ENCODE data around the gene ADSS2.
"Not testable (repeated sequence)": the region's sequence is repeated elsewhere in the genome, so short reads cannot be mapped to it uniquely, and the experiment has no call there.

The ADSS2 gene

DNA sequence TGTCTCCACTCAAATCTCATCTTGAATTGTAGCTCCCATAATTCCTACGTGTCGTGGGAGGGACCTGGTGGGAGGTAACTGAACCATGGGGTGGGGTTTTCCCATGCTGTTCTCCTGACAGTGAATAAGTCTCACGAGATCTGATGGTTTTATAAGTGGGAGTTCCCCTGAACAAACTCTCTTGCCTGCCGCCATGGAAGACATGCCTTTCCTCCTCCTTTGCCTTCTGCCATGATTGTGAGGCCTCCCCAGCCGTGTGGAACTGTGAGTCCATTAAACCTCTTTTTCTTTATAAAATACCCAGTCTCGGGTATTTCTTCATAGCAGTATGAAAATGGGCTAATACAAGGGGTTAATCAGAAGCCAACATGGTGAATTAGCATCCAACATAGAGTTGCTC is 86.4 kb downstream of the ADSS2 start:
- WGBS, 2 donors (ENCODE audit: extremely low coverage in 2 of 2, insufficient read length in 2 of 2, insufficient replicate concordance in 1 of 2) = no CpG with 5 or more reads among the region's 6 CpGs
- not testable (repeated sequence) for H2AFZ ChIP-seq (ENCODE audit: low read length)

GRCh38 chr1:244362476-244362875 is 89.2 kb downstream of the ADSS2 start:
- no peak overlapping the region for H3K9ac ChIP-seq (ENCODE audit: low read depth, low read length, poor library complexity)
- H2BK12ac ChIP-seq (ENCODE audit: low read length) = no peak overlapping the region
- no peaks in the 10 kb centered on the region for H3K36me3 ChIP-seq (replicated peaks in 1 of 2; ENCODE audit: control insufficient read depth in 2 of 2, insufficient read depth in 2 of 2, low read length in 2 of 2)
- peak overlapping the region; percentile 45 for H2AFZ ChIP-seq (ENCODE audit: low read length)
- no peak overlapping the region for H3K4ac ChIP-seq (ENCODE audit: low read length)
- DNase-seq (ENCODE audit: low spot score) = no peak
- H3K4me3 ChIP-seq (ENCODE audit: low read length in 2 of 2) = no peak overlapping the region
- H3K14ac ChIP-seq (ENCODE audit: low read length) = no peak overlapping the region
- H3K27ac ChIP-seq (replicated peaks; ENCODE audit: low read length) = peak overlapping the region; percentile 96
- H3K4me2 ChIP-seq (ENCODE audit: insufficient read depth, low read length, poor library complexity, severe bottlenecking) = peak overlapping the region; percentile 22
- H2BK120ac ChIP-seq (ENCODE audit: low read depth, low read length) = no peak overlapping the region
- peaks cover 2 to 7% of the 10 kb centered on the region in 2 donors for H3K9me3 ChIP-seq (replicated peaks in 1 of 2; ENCODE audit: control insufficient read depth in 2 of 2, insufficient read depth in 1 of 2, low read depth in 1 of 2, low read length in 2 of 2)
- no peak overlapping the region for H2AK5ac ChIP-seq (ENCODE audit: low read depth, low read length)
- no CpG with 5 or more reads among the region's 3 CpGs for WGBS, 2 donors (ENCODE audit: extremely low coverage in 2 of 2, insufficient read length in 2 of 2, insufficient replicate concordance in 1 of 2)
- H3K4me1 ChIP-seq (ENCODE audit: control insufficient read depth in 2 of 2, insufficient read depth in 1 of 2, low read depth in 1 of 2, low read length in 2 of 2) = peaks cover 0 to 8% of the 10 kb centered on the region in 2 donors
- H3K27me3 ChIP-seq (ENCODE audit: control insufficient read depth in 3 of 3, insufficient read depth in 3 of 3, low read depth in 1 of 3, low read length in 3 of 3) = no peaks in the 10 kb centered on the region
- no peak overlapping the region for H4K8ac ChIP-seq (ENCODE audit: low read depth, low read length)
- no peak overlapping the region for H3K23ac ChIP-seq (ENCODE audit: low read depth, low read length, poor library complexity)
- H2BK15ac ChIP-seq (ENCODE audit: low read length) = no peak overlapping the region
- H3K18ac ChIP-seq (ENCODE audit: low read length) = no peak overlapping the region
- no peak overlapping the region for H2BK5ac ChIP-seq (ENCODE audit: low read length)
- no peaks in the 10 kb centered on the region for H3K79me1 ChIP-seq (ENCODE audit: low read depth, low read length)
- no peak overlapping the region for H4K91ac ChIP-seq (ENCODE audit: low read depth, low read length, poor library complexity)

More for the DNA sequence above, 86.4 kb downstream of the ADSS2 start:
- H3K36me3 ChIP-seq (replicated peaks in 1 of 2; ENCODE audit: control insufficient read depth in 2 of 2, insufficient read depth in 2 of 2, low read length in 2 of 2); H3K18ac ChIP-seq (ENCODE audit: low read length); H3K27ac ChIP-seq (replicated peaks; ENCODE audit: low read length); H4K91ac ChIP-seq (ENCODE audit: low read depth, low read length, poor library complexity); H2BK12ac ChIP-seq (ENCODE audit: low read length); H3K9me3 ChIP-seq (replicated peaks in 1 of 2; ENCODE audit: control insufficient read depth in 2 of 2, insufficient read depth in 1 of 2, low read depth in 1 of 2, low read length in 2 of 2); H3K23ac ChIP-seq (ENCODE audit: low read depth, low read length, poor library complexity); H2BK5ac ChIP-seq (ENCODE audit: low read length); DNase-seq (ENCODE audit: low spot score); H2BK120ac ChIP-seq (ENCODE audit: low read depth, low read length); H3K27me3 ChIP-seq (ENCODE audit: control insufficient read depth in 3 of 3, insufficient read depth in 3 of 3, low read depth in 1 of 3, low read length in 3 of 3); H3K4ac ChIP-seq (ENCODE audit: low read length); H3K14ac ChIP-seq (ENCODE audit: low read length); H3K4me3 ChIP-seq (ENCODE audit: low read length in 2 of 2); H2BK15ac ChIP-seq (ENCODE audit: low read length); H2AK5ac ChIP-seq (ENCODE audit: low read depth, low read length); H4K8ac ChIP-seq (ENCODE audit: low read depth, low read length); H3K9ac ChIP-seq (ENCODE audit: low read depth, low read length, poor library complexity); H3K4me2 ChIP-seq (ENCODE audit: insufficient read depth, low read length, poor library complexity, severe bottlenecking); H3K4me1 ChIP-seq (ENCODE audit: control insufficient read depth in 2 of 2, insufficient read depth in 1 of 2, low read depth in 1 of 2, low read length in 2 of 2); H3K79me1 ChIP-seq (ENCODE audit: low read depth, low read length): not testable (repeated sequence)

DNA sequence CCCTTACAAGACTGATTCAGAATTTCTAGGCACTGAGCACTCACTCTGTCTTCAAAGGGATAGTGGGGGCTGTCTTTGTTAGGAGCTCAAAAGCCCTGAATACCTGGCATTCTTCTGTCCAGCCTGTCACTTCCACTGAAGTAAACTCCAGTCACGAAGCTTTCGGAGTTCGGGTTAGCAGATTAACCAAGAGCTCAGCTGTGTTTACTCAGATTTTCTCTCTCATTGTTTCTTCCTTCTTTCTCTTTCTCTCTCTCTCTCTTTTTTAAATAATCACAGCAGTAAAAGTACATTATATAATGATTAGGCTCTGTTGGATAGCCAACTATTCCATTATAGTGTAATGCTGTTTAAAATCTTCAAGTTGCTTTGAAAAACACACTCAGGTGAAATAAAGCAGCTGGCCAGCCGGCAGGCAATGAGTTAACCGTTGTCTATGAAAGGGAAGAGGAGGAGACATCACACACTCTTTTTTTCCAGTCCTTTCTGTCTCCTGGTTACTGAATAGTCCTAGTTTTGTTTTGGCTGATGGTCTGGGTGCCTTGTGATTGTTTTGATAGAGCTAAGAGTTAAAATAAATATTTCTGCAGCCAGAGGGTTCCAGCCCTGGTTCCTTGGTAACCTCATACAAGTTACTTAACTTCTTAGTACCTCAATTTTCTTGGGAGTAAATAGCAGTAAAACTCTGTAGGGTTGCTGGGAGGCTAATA is 89.8 kb downstream of the ADSS2 start:
- Histone ChIP-seq H3K27ac (replicated peaks; ENCODE audit: low read length) (peak overlapping the region; percentile 96), H3K4me3 (ENCODE audit: low read length in 2 of 2) (no peak overlapping the region)
- no CpG with 5 or more reads among the region's 5 CpGs for WGBS, 2 donors (ENCODE audit: extremely low coverage in 2 of 2, insufficient read length in 2 of 2, insufficient replicate concordance in 1 of 2)

More for the DNA sequence above, 89.8 kb downstream of the ADSS2 start:
- Histone ChIP-seq H3K27me3 (ENCODE audit: control insufficient read depth in 3 of 3, insufficient read depth in 3 of 3, low read depth in 1 of 3, low read length in 3 of 3) (no peaks in the 10 kb centered on the region), H2BK120ac (ENCODE audit: low read depth, low read length) (no peak overlapping the region), H3K18ac (ENCODE audit: low read length) (no peak overlapping the region), H3K4me2 (ENCODE audit: insufficient read depth, low read length, poor library complexity, severe bottlenecking) (peak overlapping the region; percentile 22), H4K8ac (ENCODE audit: low read depth, low read length) (no peak overlapping the region), H3K23ac (ENCODE audit: low read depth, low read length, poor library complexity) (no peak overlapping the region), H2AFZ (ENCODE audit: low read length) (peak overlapping the region; percentile 45), H3K9me3 (replicated peaks in 1 of 2; ENCODE audit: control insufficient read depth in 2 of 2, insufficient read depth in 1 of 2, low read depth in 1 of 2, low read length in 2 of 2) (peaks cover 2 to 7% of the 10 kb centered on the region in 2 donors), H2BK5ac (ENCODE audit: low read length) (no peak overlapping the region), H3K79me1 (ENCODE audit: low read depth, low read length) (no peaks in the 10 kb centered on the region), H2BK12ac (ENCODE audit: low read length) (no peak overlapping the region), H4K91ac (ENCODE audit: low read depth, low read length, poor library complexity) (no peak overlapping the region), H3K14ac (ENCODE audit: low read length) (no peak overlapping the region), H3K4ac (ENCODE audit: low read length) (no peak overlapping the region), H3K36me3 (replicated peaks in 1 of 2; ENCODE audit: control insufficient read depth in 2 of 2, insufficient read depth in 2 of 2, low read length in 2 of 2) (no peaks in the 10 kb centered on the region), H2AK5ac (ENCODE audit: low read depth, low read length) (no peak overlapping the region), H3K4me1 (ENCODE audit: control insufficient read depth in 2 of 2, insufficient read depth in 1 of 2, low read depth in 1 of 2, low read length in 2 of 2) (peaks cover 0 to 8% of the 10 kb centered on the region in 2 donors), H2BK15ac (ENCODE audit: low read length) (no peak overlapping the region), H3K9ac (ENCODE audit: low read depth, low read length, poor library complexity) (no peak overlapping the region)
- DNase-seq (ENCODE audit: low spot score) = peak; percentile 87

All from neuronal stem cell (in vitro differentiated cells).